Psoas muscle (tissue), 8 donors: Measurements from ENCODE around the gene PXMP2. TPM values are rescaled to one million over a fixed set of nuclear protein-coding genes. Genes with fewer than 3 reads are reported as not detected.

Source experiments
- ATAC-seq, 4 donors: fragments of 200-7000 bp; cut with Tn5 transposase; one replicate each; pipeline ENCODE4 v1.9.1; 2020; ENCODE audit warnings: moderate library complexity in 3 of 4, mild to moderate bottlenecking in 2 of 4
- DNase-seq, 2 donors: peaks; one replicate each; pipeline ENCODE4 v3.0.0-alpha.2; 2020
- H3K27ac ChIP-seq: fragments of 200-600 bp; one replicate; pipeline ENCODE4 v1.8.0; 2022
- H3K27me3 ChIP-seq, 3 donors: fragments of 200-600 bp in 1 of 3; one replicate each; pipeline versions ENCODE4 v1.6.1 to v1.8.0; 2013 to 2022; ENCODE audit warnings: low read length in 2 of 3, mild to moderate bottlenecking in 2 of 3, moderate library complexity in 1 of 3; ENCODE audit not compliant: insufficient read depth in 3 of 3
- H3K36me3 ChIP-seq, 2 donors: fragments of 200-600 bp in 1 of 2; one replicate each; pipeline versions ENCODE4 v1.6.1 to v1.8.0; 2013 to 2022; ENCODE audit warnings: low read depth in 1 of 2, mild to moderate bottlenecking in 1 of 2, moderate library complexity in 1 of 2; ENCODE audit not compliant: insufficient read depth in 1 of 2
- H3K4me1 ChIP-seq: fragments of 200-600 bp; one replicate; pipeline ENCODE4 v1.8.0; 2022
- H3K4me3 ChIP-seq: fragments of 200-600 bp; one replicate; pipeline ENCODE4 v1.8.0; 2022; ENCODE audit warnings: mild to moderate bottlenecking
- H3K9me3 ChIP-seq: fragments of 200-600 bp; one replicate; pipeline ENCODE4 v1.8.0; 2022
- WGBS, 3 donors: extraction: QIAGEN DNeasy Blood & Tissue Kit; methylation state at CpG; one replicate each; pipeline versions ENCODE4 v1.1.6 to v1.1.7; 2013; 5-methylcytosine and 5-hydroxymethylcytosine counted together
- intact Hi-C, 2 donors: fragments of 100-400 bp; cut with DNase I; formaldehyde crosslinking; loops; one replicate each; pipeline versions ENCODE4 v1.11.0 to v1.14.2; 2022
- polyA plus RNA-seq, 3 donors: library from polyadenylated mRNA; stranded (reverse); fragments of 200-250 nt; gene quantifications; one replicate each; pipeline ENCODE4 v1.2.3, GENCODE V29; 2013
- total RNA-seq, 4 donors: library from RNA; stranded (reverse); fragmentation: NEBNext Ultra II Directional in 2 of 4; extraction: Animal tissue kit (Norgen Biotek cat#: 25700) in 2 of 4; gene quantifications; one replicate each; pipeline versions ENCODE4 v1.2.1 to v1.2.4, GENCODE V29; 2021 to 2023
- TF ChIP-seq, protein P1 (sequence below): fragments of 200-600 bp; IDR thresholded peaks from one replicate; pipeline ENCODE4 v1.8.0; 2022; ENCODE audit warnings: antibody characterized with exemption
- donor health status: healthy with polysubstance abuse.
- donor health status: DM: no; HTN: no; CAD: no; lungs with moderate emphysema.
- donor health status: Bipolar disorder and iron deficiency.
- donor health status: healthy.
- donor health status: DM: yes; HTN: yes; CAD: no.
- donor health status: DM: no; HTN: no; CAD: no.
- donor health status: DM: no; HTN: no; CAD: no.
- donor health status: DM: yes; HTN: yes; CAD: no.

Gene PXMP2
- total and polyA plus RNA-seq, 7 donors, result 13.1 to 36.8 (median 22.4) TPM

DNA sequence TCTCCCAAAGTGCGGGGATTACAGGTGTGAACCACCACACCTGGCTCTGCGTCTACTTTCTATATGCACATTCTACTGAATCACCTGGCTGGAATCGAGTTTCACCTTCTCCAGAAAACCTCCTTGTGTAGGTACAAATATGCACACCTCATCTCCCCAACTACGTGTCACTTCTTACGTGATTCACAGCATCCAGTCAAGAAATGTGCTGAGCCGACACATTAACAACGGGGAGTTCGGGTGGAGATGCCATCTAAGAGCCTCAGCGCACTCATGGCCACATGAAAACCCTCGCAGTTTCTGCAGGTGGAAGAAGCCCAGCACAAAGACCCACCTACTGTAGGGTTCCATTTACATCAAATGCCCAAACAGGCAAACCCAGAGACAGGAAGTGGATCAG, 39.5 kb upstream of the PXMP2 start:
- intact Hi-C loops, result no loop called here
- no peak overlapping the region for H3K4me3 ChIP-seq
- no peaks in the 10 kb centered on the region for H3K27me3 ChIP-seq
- ATAC-seq (no peak), DNase-seq (no peak)
- H3K36me3 ChIP-seq, result peaks cover 2 to 77% of the 10 kb centered on the region in 2 donors
- no peaks in the 10 kb centered on the region for H3K9me3 ChIP-seq
- 94 to 98% (median 95%) methylated on average over 10 of the region's 10 CpGs for WGBS, 3 donors
- TF ChIP-seq, protein P1, sequence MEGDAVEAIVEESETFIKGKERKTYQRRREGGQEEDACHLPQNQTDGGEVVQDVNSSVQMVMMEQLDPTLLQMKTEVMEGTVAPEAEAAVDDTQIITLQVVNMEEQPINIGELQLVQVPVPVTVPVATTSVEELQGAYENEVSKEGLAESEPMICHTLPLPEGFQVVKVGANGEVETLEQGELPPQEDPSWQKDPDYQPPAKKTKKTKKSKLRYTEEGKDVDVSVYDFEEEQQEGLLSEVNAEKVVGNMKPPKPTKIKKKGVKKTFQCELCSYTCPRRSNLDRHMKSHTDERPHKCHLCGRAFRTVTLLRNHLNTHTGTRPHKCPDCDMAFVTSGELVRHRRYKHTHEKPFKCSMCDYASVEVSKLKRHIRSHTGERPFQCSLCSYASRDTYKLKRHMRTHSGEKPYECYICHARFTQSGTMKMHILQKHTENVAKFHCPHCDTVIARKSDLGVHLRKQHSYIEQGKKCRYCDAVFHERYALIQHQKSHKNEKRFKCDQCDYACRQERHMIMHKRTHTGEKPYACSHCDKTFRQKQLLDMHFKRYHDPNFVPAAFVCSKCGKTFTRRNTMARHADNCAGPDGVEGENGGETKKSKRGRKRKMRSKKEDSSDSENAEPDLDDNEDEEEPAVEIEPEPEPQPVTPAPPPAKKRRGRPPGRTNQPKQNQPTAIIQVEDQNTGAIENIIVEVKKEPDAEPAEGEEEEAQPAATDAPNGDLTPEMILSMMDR, result no peak
- H3K4me1 ChIP-seq, result no peaks in the 10 kb centered on the region
- no peak overlapping the region for H3K27ac ChIP-seq

DNA sequence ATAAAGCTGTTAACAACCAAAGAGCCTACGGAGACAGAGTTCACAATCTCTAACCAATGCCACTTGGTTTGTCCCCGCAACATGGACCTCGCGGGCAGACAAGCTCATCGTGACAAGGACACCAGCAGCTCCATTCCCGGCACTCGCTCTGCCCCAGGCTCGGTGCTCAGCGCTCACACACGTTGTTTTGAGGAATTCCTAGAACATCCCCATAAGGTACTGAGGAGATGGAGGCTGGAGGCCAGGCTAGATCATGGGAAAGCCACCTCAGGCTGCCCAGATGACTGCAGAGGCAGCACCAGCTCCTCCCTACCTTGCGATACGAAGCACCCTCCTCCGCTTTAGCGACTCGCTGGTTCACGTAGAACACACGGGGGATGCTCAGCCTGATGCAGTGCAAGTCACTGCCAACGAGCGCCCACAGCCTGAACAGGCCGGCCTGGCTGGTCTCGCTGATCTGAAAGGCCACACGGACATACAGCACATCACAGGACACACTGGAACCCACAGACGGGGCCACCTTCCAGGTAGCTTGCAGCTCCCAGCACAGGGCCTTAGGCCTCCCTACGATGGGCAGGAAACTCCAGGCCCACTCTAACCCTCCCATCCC, 38.7 kb upstream of the PXMP2 start:
- Histone ChIP-seq H3K27ac (no peak overlapping the region), H3K4me3 (no peak overlapping the region), H3K36me3 (peaks cover 2 to 77% of the 10 kb centered on the region in 2 donors), H3K9me3 (no peaks in the 10 kb centered on the region), H3K27me3 (no peaks in the 10 kb centered on the region), H3K4me1 (no peaks in the 10 kb centered on the region)
- TF ChIP-seq, protein P1, result no peak
- ATAC-seq (peak in 1 of 4 donors; percentile 33), DNase-seq (no peak)
- intact Hi-C loops, result no loop called here
- 93 to 97% (median 95%) methylated on average over 24 of the region's 24 CpGs for WGBS, 3 donors

DNA sequence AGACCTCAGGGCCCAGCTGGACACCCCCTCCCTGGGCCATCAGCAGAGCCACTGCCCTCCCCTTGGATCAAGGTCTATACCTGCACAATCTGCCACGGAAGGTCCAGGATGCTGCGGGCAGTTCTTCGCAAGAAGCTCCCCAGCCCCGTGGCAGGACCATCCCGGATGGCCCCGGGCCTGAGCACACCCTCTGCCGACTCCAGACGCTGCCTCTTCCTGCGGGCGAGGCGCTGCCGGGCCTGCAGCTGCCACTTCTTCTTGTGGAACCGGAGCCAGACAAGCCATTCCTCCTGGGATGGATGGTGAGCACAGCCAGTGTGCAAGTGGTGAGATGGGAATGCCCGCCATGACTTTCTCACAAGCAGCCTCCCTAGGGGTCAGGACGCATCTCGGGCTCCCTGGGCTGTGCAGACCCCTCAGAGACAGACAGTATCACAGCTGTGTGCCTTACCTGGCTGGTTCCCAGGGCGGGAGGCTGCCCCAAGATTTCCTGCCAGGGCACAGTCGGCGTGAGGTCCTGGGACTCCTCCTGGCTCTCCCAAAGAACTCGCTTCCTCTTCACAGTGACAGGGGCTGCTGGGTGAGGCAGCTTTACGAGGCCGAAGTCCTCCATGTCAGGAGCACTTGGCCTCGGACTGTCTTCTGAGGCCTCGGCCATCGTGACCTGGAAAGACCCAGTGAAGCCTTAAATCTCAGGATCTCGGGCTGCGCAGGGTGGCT, 38.0 kb upstream of the PXMP2 start:
- no peaks in the 10 kb centered on the region for H3K27me3 ChIP-seq
- DNase-seq (no peak), ATAC-seq (peak in 1 of 4 donors; percentile 37)
- intact Hi-C loops, result no loop called here
- 91 to 94% (median 92%) methylated on average over 26 to 27 of the region's 27 CpGs for WGBS, 3 donors
- H3K27ac ChIP-seq, result no peak overlapping the region
- H3K4me1 ChIP-seq, result no peaks in the 10 kb centered on the region
- H3K9me3 ChIP-seq, result no peaks in the 10 kb centered on the region
- H3K36me3 ChIP-seq, result peaks cover 2 to 81% of the 10 kb centered on the region in 2 donors
- no peak overlapping the region for H3K4me3 ChIP-seq
- TF ChIP-seq, protein P1, result no peak

DNA sequence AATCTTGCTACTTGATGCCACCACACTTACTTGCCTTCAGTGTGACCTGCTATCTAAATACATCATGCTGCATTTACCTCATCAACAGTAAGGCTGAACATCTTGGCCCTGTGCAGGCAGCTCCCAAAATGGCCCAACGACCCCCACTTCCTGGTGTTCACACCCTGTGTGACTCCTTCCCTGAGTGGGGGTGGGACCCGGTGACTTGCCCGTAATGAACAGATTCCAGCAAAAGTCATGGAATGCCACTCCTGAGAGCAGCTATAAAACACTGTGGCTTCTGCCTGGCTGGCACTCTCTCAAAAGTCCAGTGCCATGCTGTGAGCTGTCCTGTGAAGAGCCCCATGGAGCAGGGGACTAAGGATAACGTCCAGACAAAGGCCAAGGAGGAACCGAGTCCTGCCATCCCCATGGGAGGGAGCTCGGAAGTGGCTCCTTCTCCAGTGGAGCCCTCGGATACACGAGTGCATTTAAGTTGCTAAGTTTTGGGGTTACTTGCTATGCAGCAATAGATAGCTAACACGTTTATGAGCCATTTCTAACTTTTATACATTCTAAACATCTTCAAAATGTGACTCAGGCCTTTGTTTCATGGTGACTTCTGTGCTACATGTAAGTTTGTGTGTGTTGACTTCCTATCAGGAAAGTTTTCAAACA, 35.8 kb upstream of the PXMP2 start:
- Histone ChIP-seq H3K4me1 (no peaks in the 10 kb centered on the region), H3K36me3 (peaks cover 2 to 95% of the 10 kb centered on the region in 2 donors), H3K9me3 (no peaks in the 10 kb centered on the region), H3K27me3 (no peaks in the 10 kb centered on the region), H3K4me3 (no peak overlapping the region), H3K27ac (no peak overlapping the region)
- TF ChIP-seq, protein P1, result no peak
- intact Hi-C loops, result no loop called here
- WGBS, 3 donors, result 72 to 84% (median 77%) methylated on average over 9 of the region's 9 CpGs
- ATAC-seq, result no peak
- no peak for DNase-seq
